ENCODE measurements around the gene MTCL1.

The MTCL1 gene

GRCh38 chr18:8721094-8721669, 15.8 kb downstream of the MTCL1 start:
- Histone ChIP-seq H3K4me3 (ENCODE audit: low read depth, low read length) (no peak overlapping the region), H3K79me2 (no peaks in the 10 kb centered on the region), H3K9me3 (ENCODE audit: control insufficient read depth, low read length) (no peaks in the 10 kb centered on the region), H3K27me3 (ENCODE audit: control insufficient read depth, insufficient read depth, low read length) (no peaks in the 10 kb centered on the region), H3K36me3 (ENCODE audit: control insufficient read depth, insufficient read depth, low read length) (no peaks in the 10 kb centered on the region), H2AFZ (no peak overlapping the region), H3K4me1 (peaks cover 9% of the 10 kb centered on the region), H3K27ac (no peak overlapping the region), H3K4me2 (ENCODE audit: low read length) (no peak overlapping the region), H3K9ac (no peak overlapping the region)
- TF ChIP-seq CTCF (IDR thresholded peaks at IDR 0.05), result no peak

GRCh38 chr18:8721716-8722115, 16.4 kb downstream of the MTCL1 start:
- Histone ChIP-seq H3K9ac (no peak overlapping the region), H2AFZ (no peak overlapping the region), H3K36me3 (ENCODE audit: control insufficient read depth, insufficient read depth, low read length) (no peaks in the 10 kb centered on the region), H3K4me2 (ENCODE audit: low read length) (no peak overlapping the region), H3K9me3 (ENCODE audit: control insufficient read depth, low read length) (no peaks in the 10 kb centered on the region), H3K4me3 (ENCODE audit: low read depth, low read length) (no peak overlapping the region), H3K27me3 (ENCODE audit: control insufficient read depth, insufficient read depth, low read length) (no peaks in the 10 kb centered on the region), H3K79me2 (no peaks in the 10 kb centered on the region), H3K27ac (no peak overlapping the region), H3K4me1 (peaks cover 9% of the 10 kb centered on the region)
- no peak for TF ChIP-seq CTCF (IDR thresholded peaks at IDR 0.05)

- Histone ChIP-seq H3K4me1 (peaks cover 9% of the 10 kb centered on the region), H3K4me2 (ENCODE audit: low read length) (no peak overlapping the region), H3K9ac (no peak overlapping the region), H3K9me3 (ENCODE audit: control insufficient read depth, low read length) (no peaks in the 10 kb centered on the region), H3K27me3 (ENCODE audit: control insufficient read depth, insufficient read depth, low read length) (no peaks in the 10 kb centered on the region), H3K27ac (no peak overlapping the region), H3K79me2 (no peaks in the 10 kb centered on the region), H3K4me3 (ENCODE audit: low read depth, low read length) (no peak overlapping the region), H2AFZ (no peak overlapping the region), H3K36me3 (ENCODE audit: control insufficient read depth, insufficient read depth, low read length) (no peaks in the 10 kb centered on the region)
- TF ChIP-seq CTCF (IDR thresholded peaks at IDR 0.05), result no peak
These were observed 17.8 kb downstream of the MTCL1 start for GRCh38 chr18:8722946-8723820.

GRCh38 chr18:8724452-8724851, 19.1 kb downstream of the MTCL1 start:
- H3K4me1 ChIP-seq, result peaks cover 9% of the 10 kb centered on the region
- no peaks in the 10 kb centered on the region for H3K27me3 ChIP-seq (ENCODE audit: control insufficient read depth, insufficient read depth, low read length)
- H3K36me3 ChIP-seq (ENCODE audit: control insufficient read depth, insufficient read depth, low read length), result no peaks in the 10 kb centered on the region
- no peak overlapping the region for H3K4me3 ChIP-seq (ENCODE audit: low read depth, low read length)
- no peak overlapping the region for H3K9ac ChIP-seq
- H3K9me3 ChIP-seq (ENCODE audit: control insufficient read depth, low read length), result no peaks in the 10 kb centered on the region
- H2AFZ ChIP-seq, result no peak overlapping the region
- H3K4me2 ChIP-seq (ENCODE audit: low read length), result no peak overlapping the region
- H3K79me2 ChIP-seq, result no peaks in the 10 kb centered on the region
- TF ChIP-seq CTCF (IDR thresholded peaks at IDR 0.05), result no peak
- H3K27ac ChIP-seq, result no peak overlapping the region
